ENCODE data around the gene IP6K3. TPM values are rescaled to one million over a fixed set of nuclear protein-coding genes. Genes with fewer than 3 reads are reported as not detected.

Gene IP6K3
- polyA plus RNA-seq, 1 of the 3 experiments (the other 2 are of a cell fraction) = 0.21 TPM

DNA sequence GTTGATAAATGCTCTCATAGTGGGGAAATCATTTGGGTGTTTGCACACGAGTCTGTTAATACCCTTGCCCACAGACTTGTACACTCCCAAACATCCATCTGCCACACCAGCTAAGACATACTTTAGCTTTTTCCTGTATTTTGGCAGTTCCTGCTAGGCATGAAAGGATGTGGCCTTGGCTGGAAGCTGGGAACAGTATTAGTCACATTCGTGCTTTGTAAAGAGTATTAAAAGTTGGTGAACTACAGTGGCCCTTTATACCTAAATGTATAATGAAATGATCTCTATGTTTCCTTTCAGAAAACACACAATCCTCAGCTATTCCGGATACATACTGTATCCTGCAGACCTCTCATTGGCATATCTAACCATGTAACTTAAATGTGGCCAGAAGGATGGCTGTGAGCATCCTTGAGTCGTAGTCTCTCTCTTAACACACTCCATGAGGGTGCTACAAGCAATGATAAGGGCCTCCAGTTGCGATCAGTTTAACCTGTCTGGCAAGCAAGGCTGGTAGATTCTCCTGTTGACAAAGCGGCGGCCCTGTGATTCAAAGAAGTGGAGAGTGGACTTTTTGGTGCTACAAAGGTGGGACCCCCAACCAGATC, 40.7 kb upstream of the IP6K3 start:
- Histone ChIP-seq H3F3A (replicated peaks; ENCODE audit: insufficient read depth) (peaks cover 14% of the 10 kb centered on the region), H3K4me3 (ENCODE audit: low read depth in 2 of 2, low read length in 1 of 2) (peak overlapping the region; percentile 80 to 88), H2AFZ (ENCODE audit: low read depth) (no peak overlapping the region), H3K79me2 (ENCODE audit: insufficient read depth) (peaks cover 71% of the 10 kb centered on the region), H3K36me3 (replicated peaks in 1 of 2; ENCODE audit: control insufficient read depth in 1 of 2, insufficient read depth in 2 of 2, low read length in 1 of 2) (peaks cover 18 to 38% of the 10 kb centered on the region in 2 experiments), H3K9me3 (no peaks in the 10 kb centered on the region), H4K20me1 (ENCODE audit: insufficient read depth) (peaks cover 28% of the 10 kb centered on the region), H3K27me3 (ENCODE audit: insufficient read depth) (no peaks in the 10 kb centered on the region), H3K9ac (peak overlapping the region; percentile 92), H3K4me1 (ENCODE audit: control insufficient read depth in 1 of 2, insufficient read depth in 2 of 2, low read depth in 1 of 2, low read length in 1 of 2) (peaks cover 29 to 34% of the 10 kb centered on the region in 2 experiments), H3K27ac (ENCODE audit: low read depth in 2 of 2, low read length in 1 of 2) (peak overlapping the region; percentile 77 to 91), H3K9me2 (no peaks in the 10 kb centered on the region), H3K4me2 (peak overlapping the region; percentile 95)
- WGBS (ENCODE audit: low lambda C conversion rate) = 40% methylated on average over 7 of the region's 7 CpGs
- CTCF ChIA-PET = interaction anchor here (1.0 to 7.1 kb wide), 5 partner anchors 18 to 367 kb away, joined by 3 to 53 read pairs (median 3); no protein-coding TSS in a partner anchor
- TF ChIP-seq TEAD4 (IDR thresholded peaks at IDR 0.05; ENCODE audit: borderline replicate concordance, insufficient read depth) (no peak), YY1 (IDR thresholded peaks at IDR 0.05; ENCODE audit: low read depth) (no peak), ELF1 (IDR thresholded peaks at IDR 0.05) (no peak), CHD2 (IDR thresholded peaks at IDR 0.05; ENCODE audit: low read length, partially characterized antibody) (no peak), GABPA (IDR thresholded peaks at IDR 0.05; ENCODE audit: low read depth) (no peak), RCOR1 (IDR thresholded peaks at IDR 0.05; ENCODE audit: low read length) (no peak), FOXM1 (IDR thresholded peaks at IDR 0.05; ENCODE audit: low read depth) (no peak), MXI1 (IDR thresholded peaks at IDR 0.05; ENCODE audit: low read depth, low read length) (no peak), RFX5 (IDR thresholded peaks at IDR 0.05; ENCODE audit: low read length) (no peak), EZH2phosphoT487 (IDR thresholded peaks at IDR 0.05; ENCODE audit: borderline replicate concordance, low read depth) (no peak), EP300 (IDR thresholded peaks at IDR 0.05; ENCODE audit: borderline replicate concordance in 1 of 2, low read depth in 1 of 2, low read length in 1 of 2) (no peak)
- TF ChIP-seq, protein P1, sequence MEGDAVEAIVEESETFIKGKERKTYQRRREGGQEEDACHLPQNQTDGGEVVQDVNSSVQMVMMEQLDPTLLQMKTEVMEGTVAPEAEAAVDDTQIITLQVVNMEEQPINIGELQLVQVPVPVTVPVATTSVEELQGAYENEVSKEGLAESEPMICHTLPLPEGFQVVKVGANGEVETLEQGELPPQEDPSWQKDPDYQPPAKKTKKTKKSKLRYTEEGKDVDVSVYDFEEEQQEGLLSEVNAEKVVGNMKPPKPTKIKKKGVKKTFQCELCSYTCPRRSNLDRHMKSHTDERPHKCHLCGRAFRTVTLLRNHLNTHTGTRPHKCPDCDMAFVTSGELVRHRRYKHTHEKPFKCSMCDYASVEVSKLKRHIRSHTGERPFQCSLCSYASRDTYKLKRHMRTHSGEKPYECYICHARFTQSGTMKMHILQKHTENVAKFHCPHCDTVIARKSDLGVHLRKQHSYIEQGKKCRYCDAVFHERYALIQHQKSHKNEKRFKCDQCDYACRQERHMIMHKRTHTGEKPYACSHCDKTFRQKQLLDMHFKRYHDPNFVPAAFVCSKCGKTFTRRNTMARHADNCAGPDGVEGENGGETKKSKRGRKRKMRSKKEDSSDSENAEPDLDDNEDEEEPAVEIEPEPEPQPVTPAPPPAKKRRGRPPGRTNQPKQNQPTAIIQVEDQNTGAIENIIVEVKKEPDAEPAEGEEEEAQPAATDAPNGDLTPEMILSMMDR (IDR thresholded peaks at IDR 0.05) = no peak
- TF ChIP-seq, protein P2, sequence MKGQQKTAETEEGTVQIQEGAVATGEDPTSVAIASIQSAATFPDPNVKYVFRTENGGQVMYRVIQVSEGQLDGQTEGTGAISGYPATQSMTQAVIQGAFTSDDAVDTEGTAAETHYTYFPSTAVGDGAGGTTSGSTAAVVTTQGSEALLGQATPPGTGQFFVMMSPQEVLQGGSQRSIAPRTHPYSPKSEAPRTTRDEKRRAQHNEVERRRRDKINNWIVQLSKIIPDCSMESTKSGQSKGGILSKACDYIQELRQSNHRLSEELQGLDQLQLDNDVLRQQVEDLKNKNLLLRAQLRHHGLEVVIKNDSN (IDR thresholded peaks at IDR 0.05; ENCODE audit: borderline replicate concordance, low read depth) = no peak
- TF ChIP-seq, protein P3, sequence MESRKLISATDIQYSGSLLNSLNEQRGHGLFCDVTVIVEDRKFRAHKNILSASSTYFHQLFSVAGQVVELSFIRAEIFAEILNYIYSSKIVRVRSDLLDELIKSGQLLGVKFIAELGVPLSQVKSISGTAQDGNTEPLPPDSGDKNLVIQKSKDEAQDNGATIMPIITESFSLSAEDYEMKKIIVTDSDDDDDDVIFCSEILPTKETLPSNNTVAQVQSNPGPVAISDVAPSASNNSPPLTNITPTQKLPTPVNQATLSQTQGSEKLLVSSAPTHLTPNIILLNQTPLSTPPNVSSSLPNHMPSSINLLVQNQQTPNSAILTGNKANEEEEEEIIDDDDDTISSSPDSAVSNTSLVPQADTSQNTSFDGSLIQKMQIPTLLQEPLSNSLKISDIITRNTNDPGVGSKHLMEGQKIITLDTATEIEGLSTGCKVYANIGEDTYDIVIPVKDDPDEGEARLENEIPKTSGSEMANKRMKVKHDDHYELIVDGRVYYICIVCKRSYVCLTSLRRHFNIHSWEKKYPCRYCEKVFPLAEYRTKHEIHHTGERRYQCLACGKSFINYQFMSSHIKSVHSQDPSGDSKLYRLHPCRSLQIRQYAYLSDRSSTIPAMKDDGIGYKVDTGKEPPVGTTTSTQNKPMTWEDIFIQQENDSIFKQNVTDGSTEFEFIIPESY (IDR thresholded peaks at IDR 0.05; ENCODE audit: borderline replicate concordance, low read depth) = no peak
- DNase-seq = no peak
- POLR2A ChIA-PET = interaction anchor here (0.9 to 2.0 kb wide), 3 partner anchors 9 to 52 kb away, joined by 3 to 7 read pairs (median 5); no protein-coding TSS in a partner anchor

All from SK-N-SH (cell line).